Loucy (cell line): ENCODE results near the gene MSANTD2.

Experiments
- H2AFZ ChIP-seq: fragments of 200-600 bp; sonication (generic); 2 replicates; pipeline ENCODE4 v1.6.0; 2016; ENCODE audit warnings: antibody characterized with exemption, mild to moderate bottlenecking, low read length, moderate library complexity
- H3F3A ChIP-seq: fragments of 200-600 bp; 2 replicates; pipeline ENCODE4 v1.6.0; 2016; ENCODE audit warnings: antibody characterized with exemption, low read depth, mild to moderate bottlenecking
- H3K27me3 ChIP-seq: fragments of 200-600 bp; sonication (generic); 2 replicates; pipeline ENCODE4 v1.6.1; 2014; ENCODE audit warnings: low read length, mild to moderate bottlenecking; ENCODE audit not compliant: insufficient read depth, poor library complexity, severe bottlenecking
- H3K36me3 ChIP-seq: fragments of 200-600 bp; sonication (generic); 2 replicates; pipeline ENCODE4 v1.6.1; 2016; ENCODE audit warnings: low read length; ENCODE audit not compliant: insufficient read depth
- H3K4me1 ChIP-seq: fragments of 200-600 bp; sonication (generic); 2 replicates; pipeline ENCODE4 v1.5.1; 2014; ENCODE audit warnings: low read length, mild to moderate bottlenecking; ENCODE audit not compliant: insufficient read depth, poor library complexity, severe bottlenecking
- H3K4me2 ChIP-seq: fragments of 200-600 bp; sonication (generic); 2 replicates; pipeline ENCODE4 v1.6.0; 2014; ENCODE audit warnings: antibody characterized with exemption, low read length, low read depth, mild to moderate bottlenecking; ENCODE audit not compliant: poor library complexity, severe bottlenecking
- H3K4me3 ChIP-seq: fragments of 200-600 bp; sonication (generic); 2 replicates; pipeline ENCODE4 v1.5.1; 2014; ENCODE audit warnings: low read length, mild to moderate bottlenecking, mixed read lengths; ENCODE audit not compliant: poor library complexity, severe bottlenecking
- H3K79me2 ChIP-seq: fragments of 200-600 bp; sonication (generic); 2 replicates; pipeline ENCODE4 v1.6.1; 2014; ENCODE audit warnings: low read length; ENCODE audit not compliant: insufficient read depth
- H3K9ac ChIP-seq: fragments of 200-600 bp; sonication (generic); 2 replicates; pipeline ENCODE4 v1.6.0; 2014; ENCODE audit warnings: mild to moderate bottlenecking, low read depth, low read length, moderate library complexity; ENCODE audit not compliant: poor library complexity, severe bottlenecking
- H3K9me2 ChIP-seq: fragments of 200-600 bp; sonication (generic); replicated peaks from 2 replicates; pipeline ENCODE4 v1.6.1; 2016; ENCODE audit warnings: low read depth, low read length, mixed read lengths
- H3K9me3 ChIP-seq: fragments of 200-600 bp; sonication (generic); 2 replicates; pipeline ENCODE4 v1.6.1; 2014; ENCODE audit warnings: mild to moderate bottlenecking, antibody characterized with exemption, low read length, low read depth; ENCODE audit not compliant: insufficient read depth
- H4K20me1 ChIP-seq: fragments of 200-600 bp; sonication (generic); 2 replicates; pipeline ENCODE4 v1.6.0; 2014; ENCODE audit warnings: antibody characterized with exemption, low read length, mild to moderate bottlenecking; ENCODE audit not compliant: insufficient read depth, poor library complexity, severe bottlenecking
- EZH2phosphoT487 ChIP-seq: fragments of 200-600 bp; IDR thresholded peaks from 2 replicates; pipeline ENCODE4 v1.6.1; 2018; ENCODE audit warnings: antibody characterized with exemption, mild to moderate bottlenecking, moderate library complexity, borderline replicate concordance
- TF ChIP-seq, protein P1 (sequence below): fragments of 200-600 bp; sonication (generic); conservative IDR thresholded peaks from 2 replicates; pipeline ENCODE4 v1.5.1; 2014; ENCODE audit warnings: mild to moderate bottlenecking, antibody characterized with exemption, low read length

MSANTD2 gene

DNA sequence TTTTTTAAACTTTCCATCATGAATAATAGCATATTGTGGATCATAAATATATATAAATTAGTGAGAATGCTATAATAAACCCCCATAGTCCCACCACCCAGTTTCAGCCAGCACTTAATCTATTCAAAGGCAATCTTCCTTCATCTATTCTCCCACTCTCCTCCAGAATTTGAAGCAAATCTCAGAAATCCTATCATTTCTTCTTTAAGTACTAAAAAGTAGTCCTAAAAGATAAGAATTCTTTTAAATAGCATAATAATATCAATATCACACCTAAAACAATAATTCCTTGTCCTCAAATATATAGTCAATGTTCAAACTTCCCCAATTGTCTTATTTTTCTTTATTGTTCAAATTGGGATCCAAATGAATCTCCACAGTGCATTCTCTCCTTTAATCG, 40.5 kb upstream of the MSANTD2 start:
- H3K36me3 ChIP-seq = no peaks in the 10 kb centered on the region
- H3K4me1 ChIP-seq = no peaks in the 10 kb centered on the region
- H3K9me3 ChIP-seq = no peaks in the 10 kb centered on the region
- no peaks in the 10 kb centered on the region for H3F3A ChIP-seq
- H3K27me3 ChIP-seq = no peaks in the 10 kb centered on the region
- H3K9ac ChIP-seq = no peak overlapping the region
- no peaks in the 10 kb centered on the region for H3K79me2 ChIP-seq
- no peaks in the 10 kb centered on the region for H3K9me2 ChIP-seq
- H4K20me1 ChIP-seq = no peaks in the 10 kb centered on the region
- TF ChIP-seq EZH2phosphoT487 = no peak
- TF ChIP-seq, protein P1, sequence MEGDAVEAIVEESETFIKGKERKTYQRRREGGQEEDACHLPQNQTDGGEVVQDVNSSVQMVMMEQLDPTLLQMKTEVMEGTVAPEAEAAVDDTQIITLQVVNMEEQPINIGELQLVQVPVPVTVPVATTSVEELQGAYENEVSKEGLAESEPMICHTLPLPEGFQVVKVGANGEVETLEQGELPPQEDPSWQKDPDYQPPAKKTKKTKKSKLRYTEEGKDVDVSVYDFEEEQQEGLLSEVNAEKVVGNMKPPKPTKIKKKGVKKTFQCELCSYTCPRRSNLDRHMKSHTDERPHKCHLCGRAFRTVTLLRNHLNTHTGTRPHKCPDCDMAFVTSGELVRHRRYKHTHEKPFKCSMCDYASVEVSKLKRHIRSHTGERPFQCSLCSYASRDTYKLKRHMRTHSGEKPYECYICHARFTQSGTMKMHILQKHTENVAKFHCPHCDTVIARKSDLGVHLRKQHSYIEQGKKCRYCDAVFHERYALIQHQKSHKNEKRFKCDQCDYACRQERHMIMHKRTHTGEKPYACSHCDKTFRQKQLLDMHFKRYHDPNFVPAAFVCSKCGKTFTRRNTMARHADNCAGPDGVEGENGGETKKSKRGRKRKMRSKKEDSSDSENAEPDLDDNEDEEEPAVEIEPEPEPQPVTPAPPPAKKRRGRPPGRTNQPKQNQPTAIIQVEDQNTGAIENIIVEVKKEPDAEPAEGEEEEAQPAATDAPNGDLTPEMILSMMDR = no peak
- H3K4me2 ChIP-seq = no peak overlapping the region
- H2AFZ ChIP-seq = no peak overlapping the region
- no peak overlapping the region for H3K4me3 ChIP-seq

DNA sequence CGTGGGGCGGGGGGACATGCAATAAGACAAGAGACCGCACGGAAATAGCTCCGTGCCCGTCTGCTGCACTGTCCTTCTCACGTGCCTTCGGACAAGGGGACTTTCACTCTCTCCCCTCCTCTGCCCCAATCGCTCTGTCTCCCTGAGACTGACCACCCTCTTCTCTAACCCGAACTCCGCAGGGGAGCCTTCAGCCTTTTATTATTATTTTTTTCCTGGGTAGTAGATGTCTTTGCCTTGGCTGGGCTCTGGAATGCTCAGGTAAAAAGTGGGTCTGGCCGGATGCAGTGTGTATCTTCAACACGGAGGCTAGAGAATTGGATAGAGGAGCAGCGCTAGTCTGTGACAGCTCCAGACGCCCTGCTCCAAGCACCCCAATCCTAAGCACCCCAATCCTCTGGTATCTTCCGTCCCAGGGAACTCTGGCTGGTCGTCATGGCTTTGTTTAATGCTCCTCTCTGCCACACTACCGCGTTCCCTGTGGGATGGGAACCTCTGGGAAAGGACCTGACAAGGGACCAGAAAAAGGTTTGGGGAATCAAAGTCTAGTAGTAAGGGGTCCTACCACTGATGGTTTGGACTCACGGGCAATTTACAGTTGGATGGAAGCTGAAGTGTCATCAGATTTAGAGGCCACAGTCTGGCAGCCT, 39.9 kb upstream of the MSANTD2 start:
- Histone ChIP-seq H4K20me1 (no peaks in the 10 kb centered on the region), H3K4me3 (no peak overlapping the region), H3K4me1 (no peaks in the 10 kb centered on the region), H3F3A (no peaks in the 10 kb centered on the region), H3K9me2 (no peaks in the 10 kb centered on the region), H3K9me3 (no peaks in the 10 kb centered on the region), H3K4me2 (no peak overlapping the region), H3K79me2 (no peaks in the 10 kb centered on the region), H3K27me3 (no peaks in the 10 kb centered on the region), H3K9ac (no peak overlapping the region), H3K36me3 (no peaks in the 10 kb centered on the region), H2AFZ (no peak overlapping the region)
- TF ChIP-seq, protein P1 = no peak
- no peak for TF ChIP-seq EZH2phosphoT487

DNA sequence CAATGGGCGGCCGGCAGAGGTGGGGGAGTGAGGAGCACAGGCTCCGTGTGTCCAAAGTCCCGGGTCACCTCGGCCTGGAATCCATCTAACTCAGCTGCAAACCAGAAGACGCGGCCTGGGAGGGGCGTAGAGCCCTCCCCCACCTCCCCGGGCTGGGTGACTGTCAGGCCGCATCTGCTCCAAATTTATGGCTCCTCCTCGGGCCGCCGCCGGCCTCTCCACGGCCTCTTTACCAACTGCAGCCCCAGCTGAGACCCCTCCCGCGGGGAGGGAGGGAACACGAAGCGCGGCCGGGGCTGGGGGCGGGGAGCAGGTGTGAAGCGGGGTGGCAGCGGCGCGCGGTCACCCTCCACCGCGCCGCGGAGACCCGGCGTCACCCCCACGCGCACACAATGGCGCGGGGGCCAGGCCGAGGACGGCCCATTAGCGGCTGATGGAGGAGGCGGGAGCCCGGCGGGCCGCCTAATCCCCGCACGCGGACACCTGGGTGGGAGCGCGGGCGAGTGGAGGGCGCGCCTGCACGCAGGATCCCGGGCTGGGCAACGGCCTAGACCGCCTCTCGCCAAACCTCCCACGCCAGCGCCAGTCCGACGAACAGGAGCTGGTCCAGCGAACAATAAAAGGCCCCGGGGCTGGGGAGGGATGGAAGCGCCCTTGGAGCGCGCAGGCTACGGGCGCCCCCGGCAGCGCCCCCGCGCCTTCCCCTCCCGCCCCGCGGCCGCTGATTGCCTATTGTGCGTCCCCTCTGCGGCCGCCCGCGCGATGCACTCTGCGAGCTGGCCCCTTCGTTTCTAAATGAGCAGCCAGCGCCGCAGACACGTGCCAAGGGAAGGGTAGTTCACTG, 39.1 kb upstream of the MSANTD2 start:
- no peaks in the 10 kb centered on the region for H3K9me2 ChIP-seq
- TF ChIP-seq, protein P1 = no peak
- TF ChIP-seq EZH2phosphoT487 = no peak
- no peaks in the 10 kb centered on the region for H4K20me1 ChIP-seq
- H3K27me3 ChIP-seq = no peaks in the 10 kb centered on the region
- H3K4me1 ChIP-seq = no peaks in the 10 kb centered on the region
- H2AFZ ChIP-seq = no peak overlapping the region
- H3F3A ChIP-seq = no peaks in the 10 kb centered on the region
- no peak overlapping the region for H3K4me2 ChIP-seq
- H3K9me3 ChIP-seq = no peaks in the 10 kb centered on the region
- no peaks in the 10 kb centered on the region for H3K79me2 ChIP-seq
- H3K4me3 ChIP-seq = no peak overlapping the region
- no peaks in the 10 kb centered on the region for H3K36me3 ChIP-seq
- H3K9ac ChIP-seq = no peak overlapping the region
